ENCODE measurements around the gene ATP8B3.
"Not testable (repeated sequence)": the region's sequence is repeated elsewhere in the genome, so short reads cannot be mapped to it uniquely, and the experiment has no call there.

Gene ATP8B3

DNA sequence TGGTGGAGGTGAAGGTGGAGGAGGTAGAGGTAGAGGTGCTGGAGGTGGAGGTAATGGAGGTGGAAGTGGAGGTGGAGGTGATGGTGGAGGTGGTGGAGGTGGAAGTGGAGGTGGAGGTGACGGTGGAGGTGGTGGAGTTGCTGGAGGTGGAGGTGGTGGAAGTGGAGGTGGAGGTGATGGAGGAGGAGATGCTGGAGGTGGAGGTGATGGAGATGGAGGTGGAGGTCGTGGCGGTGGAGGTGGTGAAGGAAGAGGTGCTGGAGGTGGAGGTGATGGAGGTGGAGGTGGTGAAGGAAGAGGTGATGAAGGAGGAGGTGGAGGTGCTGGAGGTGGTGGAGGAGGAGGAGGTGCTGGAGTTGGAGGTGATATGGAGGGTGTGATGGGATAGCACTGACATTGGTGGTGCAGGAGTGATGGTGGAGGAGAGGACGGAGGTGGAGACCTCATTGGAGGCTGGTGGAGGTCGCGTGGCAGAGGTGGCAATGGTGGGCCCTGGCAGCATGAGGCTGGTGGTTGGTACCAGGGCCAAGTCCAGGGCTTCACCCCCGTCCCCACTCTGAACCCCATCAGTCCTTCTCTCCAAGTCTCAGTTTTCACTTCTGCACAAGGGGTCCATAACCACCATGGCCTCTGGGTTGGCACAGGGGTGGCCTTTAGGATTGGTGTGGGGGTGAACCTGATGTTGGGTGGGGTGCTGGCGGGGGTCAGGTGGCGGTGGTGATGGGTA, 43.0 kb downstream of the ATP8B3 start:
- no peak for DNase-seq

DNA sequence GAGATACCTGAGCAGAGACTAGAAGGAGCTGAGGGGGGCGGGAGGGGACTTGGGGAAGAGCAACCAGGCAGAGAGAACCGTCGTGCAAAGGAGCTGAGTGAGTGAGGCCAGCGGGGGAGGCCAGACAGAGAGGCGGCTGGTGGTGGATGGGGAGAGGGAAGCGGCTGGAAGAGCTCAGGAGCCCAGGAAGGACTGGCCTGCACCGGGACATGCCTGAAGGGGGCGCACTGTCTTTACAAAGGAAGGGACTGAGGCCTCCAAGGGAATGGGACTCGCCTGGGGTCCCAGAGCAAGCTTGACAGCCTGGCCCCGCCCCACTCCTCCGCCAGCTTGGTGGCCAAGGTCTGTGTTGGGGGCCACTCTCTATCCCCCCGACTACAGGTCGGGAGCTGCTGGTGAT, 43.8 kb downstream of the ATP8B3 start:
- no peak for DNase-seq

DNA sequence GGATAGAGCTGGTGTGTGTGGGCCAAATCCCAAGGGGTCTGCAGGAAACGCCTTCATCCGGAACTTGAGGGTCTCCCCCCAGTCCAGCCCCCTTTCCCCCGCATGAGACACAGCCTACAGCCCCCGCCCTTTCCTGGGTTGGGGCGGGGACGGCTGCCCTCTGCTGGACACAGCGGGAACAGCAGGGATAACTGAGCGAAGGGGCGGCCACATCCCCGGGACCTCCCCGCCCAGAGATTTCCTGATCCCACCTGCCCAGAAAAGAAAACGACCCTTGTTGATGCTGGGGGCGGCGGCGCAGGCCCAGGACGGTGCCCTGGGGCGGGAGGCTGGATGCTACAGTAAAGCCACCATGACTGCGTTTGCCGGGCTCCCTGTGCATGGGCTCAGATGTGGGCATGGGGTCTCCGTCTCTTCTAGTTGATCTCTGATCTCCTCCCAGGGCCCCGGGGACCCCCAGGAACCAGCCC, 44.6 kb downstream of the ATP8B3 start:
- no peak for DNase-seq

DNA sequence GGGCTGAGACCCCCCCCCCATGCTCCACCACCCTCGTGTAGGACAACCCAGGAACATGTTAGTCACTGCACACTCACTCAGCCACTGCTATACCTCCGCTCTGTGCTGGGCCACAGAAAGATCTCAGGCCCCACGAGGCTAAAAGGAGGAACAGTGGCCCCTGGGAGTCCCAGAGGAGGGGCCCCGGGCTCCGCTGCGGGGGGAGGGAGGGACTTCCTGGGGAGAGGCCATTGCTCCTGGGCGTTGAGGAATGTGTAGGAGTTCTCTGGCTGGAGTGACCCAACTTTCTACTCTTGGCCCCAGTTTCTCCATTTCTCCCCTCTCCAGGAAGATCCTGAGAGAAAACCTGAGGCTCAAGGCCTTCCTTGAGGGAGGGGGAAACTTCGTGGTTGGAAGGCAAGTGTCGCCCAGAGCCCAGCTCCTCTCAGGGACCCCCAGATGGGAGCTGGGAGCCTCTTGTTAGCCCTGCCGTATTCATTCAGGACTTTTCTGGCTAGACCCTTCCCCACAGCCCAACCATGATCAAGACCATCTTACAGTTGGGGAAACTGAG, 45.2 kb downstream of the ATP8B3 start:
- no peak for DNase-seq

DNA sequence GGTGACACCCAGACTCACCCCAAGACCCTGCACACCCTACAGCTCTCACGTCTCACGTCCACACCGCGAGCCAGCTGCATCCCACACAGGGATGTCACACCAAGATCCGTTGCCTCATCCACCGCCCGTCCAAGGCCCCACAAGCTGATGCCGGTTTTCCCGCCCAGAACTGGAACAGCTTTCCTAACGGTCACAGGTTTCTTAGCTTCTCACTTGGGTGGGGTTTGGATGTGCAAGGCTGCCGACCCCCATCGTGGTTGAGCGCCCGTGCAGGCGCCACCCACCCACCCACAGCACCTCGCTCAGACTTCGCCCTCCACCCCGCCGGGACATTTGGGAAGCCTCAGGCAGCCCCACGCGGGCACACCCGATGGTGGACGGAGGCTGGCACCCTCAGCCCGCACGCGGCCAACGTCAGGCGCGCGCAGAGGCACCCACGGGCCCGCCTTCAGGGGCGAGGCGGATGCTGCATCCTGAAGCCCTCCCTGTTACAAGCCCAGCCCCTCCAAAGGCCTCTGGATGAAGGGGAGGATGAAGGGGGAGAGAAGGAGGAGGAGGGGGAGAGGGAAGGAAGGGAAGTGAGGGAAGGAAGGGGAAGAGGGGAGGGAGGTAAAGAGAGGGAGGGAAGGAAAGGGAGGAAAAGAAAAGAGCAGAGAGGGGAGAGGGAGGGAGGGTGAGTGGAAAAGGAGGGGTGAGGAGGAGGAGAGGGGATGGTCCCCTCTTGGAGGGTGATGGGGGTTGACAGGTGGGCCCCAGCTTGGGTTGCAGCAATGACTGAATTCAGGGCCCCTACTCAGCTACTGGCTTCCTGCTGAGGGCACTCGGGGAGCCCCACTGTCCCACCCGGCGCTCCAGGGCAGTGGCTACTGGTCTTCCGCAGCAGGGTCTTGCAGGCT, 45.9 kb downstream of the ATP8B3 start:
- DNase-seq = no peak

DNA sequence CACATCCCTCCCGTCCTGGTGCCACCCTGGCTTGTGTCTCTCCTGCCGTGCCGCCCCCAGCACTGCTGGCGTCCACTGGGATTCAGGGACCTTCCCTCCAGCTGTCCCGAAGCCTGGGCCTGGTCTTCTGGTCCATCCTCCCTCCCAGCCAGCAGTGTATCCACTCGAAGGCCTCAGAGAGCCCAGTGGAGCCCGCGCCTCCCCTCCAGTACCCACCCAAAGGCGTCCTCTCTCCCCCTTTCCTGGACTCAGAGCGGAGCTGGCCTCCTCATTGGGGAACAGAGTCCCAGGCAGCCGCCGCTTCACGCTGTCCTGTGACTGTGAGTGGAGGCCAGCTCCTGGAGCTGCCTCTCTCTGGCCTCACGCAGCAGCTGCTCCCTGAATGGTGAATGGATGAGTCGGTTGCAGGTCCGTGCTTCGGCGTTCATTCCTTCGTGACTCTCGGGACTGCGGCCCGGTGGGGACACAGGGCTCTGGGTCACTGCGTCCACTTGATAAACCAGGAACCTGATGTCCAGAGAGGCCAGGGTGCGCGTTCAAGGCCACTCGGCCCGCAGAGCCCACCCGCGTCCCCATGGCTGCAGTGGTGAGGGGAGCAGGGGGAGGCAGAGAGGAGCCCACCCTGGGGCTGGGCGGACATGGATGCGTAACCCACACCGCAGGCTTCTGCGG, 46.7 kb downstream of the ATP8B3 start:
- no peak for DNase-seq

DNA sequence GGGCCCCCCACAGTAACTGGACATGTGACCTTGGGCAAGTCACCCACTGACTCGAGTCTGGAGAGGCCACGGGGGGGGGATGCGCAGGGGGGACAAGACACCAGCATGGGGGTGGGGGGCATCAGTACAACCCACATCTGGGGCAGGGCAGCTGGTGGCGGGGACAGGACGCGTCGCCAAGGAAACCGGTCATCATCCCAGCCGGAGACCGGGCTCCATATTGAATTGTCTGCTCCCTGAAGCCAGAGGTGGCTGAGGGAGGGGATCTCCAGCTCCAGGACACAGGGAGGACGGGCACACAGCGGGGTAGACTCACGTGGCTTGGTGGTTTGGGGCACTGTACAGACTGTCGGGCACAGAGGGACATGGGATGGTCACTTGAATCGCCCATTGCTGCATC, 47.3 kb downstream of the ATP8B3 start:
- DNase-seq = no peak

DNA sequence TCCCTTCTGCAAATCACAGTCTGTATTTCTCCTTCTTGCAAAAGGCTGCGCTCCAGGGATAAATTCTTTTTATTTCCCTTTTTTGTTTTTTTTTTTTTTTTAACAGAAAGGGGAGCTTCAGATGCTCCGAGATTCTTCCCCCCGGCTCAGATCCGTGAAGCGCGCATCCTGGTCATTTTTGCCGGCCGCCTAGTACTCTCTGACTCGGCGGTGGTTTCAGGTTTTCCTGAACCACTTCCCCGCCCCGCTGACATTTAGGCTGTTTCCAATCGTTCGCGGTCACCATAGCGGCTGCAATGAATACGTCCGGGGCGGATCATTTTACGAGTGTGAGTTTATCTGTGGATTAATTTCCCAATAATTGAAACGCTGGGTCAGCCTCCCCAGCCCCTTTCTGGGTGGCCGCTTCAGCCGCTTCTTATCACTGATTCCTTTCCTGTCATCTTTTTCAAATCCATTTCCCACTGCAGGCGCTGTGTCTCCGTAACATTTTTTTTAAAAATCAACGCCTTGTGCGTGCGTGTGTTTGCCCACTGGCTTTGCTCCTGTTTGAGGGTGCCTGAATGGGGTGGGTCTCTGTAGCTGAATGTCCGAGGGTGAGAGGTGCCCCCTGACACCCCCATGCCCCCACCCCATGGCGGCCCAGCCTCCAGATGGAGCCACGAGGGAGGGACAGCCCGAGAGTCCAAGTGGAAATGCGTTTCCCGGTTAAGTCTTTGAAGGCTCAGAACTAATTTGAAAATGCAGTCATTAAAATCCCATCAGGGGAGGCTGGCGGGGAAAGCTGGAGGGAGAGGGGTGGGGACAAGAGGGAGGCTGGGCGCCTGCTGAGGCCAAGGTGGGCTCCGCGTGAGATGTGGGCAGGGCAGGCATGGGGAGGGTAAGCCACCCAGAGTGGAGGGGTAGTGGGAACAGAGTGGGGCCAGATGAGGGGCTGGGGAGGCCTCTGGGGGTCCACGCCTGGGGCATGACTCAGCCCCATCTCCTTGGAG, 48.1 kb downstream of the ATP8B3 start:
- DNase-seq = no peak

DNA sequence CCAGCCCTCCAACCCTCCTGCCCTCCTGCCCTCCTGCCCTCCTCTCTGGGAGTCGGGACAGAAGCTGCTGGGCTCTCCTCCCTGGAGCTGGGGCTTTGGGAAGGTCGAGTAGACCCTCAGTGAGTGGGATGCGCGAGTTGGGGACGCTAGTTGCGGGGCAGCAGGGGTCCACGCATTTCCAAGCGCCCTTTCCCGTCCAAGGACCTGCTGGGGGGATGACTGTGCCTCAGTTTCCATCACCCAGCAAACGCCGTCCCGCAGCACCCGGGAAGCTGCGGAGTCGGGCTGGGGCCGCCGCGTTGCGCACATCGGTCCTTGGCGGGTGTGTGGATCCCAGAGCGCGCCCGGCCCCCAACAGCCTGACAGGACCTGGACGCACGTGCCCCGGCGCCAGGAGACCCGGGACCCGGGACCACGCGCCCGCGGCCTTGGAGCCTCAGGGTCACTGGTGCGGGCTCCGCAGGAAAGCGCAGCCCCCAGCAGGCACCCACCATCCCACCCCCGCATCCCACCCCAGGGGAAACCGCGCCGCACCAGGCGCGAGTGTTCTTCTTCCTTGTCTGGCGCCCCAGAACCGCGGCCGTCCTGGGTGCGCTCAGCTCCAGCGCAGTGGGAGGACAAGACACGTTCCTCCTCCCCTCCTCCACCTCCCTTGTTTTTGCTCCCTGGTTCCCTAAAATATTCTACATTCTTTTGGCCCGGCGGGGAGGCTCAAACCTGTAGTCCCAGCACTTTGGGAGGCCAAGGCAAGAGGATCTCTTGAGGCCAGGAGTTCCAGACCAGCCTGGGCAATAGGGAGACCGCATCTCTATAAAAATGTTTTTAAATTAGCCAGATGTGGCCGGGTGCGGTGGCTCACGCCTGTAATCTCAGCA, 49.6 kb downstream of the ATP8B3 start:
- no peak for DNase-seq

DNA sequence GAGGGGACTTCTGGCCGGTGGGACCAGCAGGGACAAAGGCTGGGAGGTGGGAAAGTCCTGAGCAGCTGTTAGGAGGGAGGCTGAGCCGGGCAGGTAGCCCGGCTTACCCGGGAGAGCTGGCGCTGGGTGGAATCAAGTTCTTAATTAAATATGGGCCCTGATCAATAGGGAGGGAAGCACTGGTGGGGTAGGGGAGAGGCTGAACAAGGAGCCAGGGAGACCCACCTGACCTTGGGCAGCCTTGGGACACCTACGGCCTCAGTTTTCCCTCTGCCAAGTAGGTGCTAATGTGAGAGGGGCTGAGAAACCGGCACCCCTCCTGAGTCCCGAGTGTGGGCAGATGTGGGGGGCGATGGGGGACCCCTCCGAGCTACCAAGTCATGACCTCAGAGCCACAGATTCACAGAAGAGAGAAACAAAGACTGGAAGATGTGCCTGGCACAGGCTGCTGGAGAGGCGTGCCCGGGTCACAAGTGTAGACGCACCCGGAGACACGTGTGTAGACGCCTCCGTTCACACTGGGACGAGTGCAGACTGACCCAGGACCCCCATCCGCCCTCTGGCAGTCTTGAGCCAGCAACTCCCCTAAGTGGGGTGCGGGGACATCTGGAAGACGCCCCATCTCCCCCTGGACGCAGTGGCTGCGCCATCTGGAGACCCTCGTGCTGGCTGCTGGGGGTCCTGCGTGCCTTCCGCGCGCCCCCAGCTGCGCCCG, 50.4 kb downstream of the ATP8B3 start:
- no peak for DNase-seq

DNA sequence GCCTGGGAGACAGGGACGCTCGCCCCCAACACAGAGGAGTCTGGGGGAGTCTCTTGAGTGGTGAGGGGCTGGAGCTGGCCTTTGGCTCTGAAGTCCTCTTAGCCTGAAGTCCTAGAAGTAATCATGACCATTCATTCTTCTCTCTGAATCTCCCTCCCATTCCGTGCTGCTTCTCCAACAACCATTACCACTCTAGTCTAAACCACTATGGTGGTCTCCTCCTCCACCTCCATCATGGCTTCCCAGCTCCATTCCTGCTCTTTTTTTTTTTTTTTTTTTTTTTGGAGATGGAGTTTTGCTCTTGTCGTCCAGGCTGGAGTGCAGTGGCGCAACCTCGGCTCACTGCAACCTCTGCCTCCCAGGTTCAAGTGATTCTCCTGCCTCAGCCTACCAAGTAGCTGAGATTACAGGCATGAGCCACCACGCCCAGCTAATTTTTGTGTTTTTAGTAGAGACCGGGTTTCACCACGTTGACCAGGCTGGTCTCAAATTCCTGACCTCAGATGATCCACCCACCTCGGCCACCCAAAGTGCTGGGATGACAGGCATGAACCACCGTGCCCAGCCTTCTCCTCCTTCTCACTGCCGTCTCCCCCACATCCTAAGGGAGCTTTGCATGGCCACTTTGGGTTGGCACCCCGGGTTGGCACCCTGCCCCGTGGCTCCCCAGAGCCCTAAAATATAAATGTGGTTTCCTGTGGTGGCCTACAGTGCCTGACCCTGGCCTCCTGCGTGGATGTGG, 51.1 kb downstream of the ATP8B3 start:
- DNase-seq = not testable (repeated sequence)

DNA sequence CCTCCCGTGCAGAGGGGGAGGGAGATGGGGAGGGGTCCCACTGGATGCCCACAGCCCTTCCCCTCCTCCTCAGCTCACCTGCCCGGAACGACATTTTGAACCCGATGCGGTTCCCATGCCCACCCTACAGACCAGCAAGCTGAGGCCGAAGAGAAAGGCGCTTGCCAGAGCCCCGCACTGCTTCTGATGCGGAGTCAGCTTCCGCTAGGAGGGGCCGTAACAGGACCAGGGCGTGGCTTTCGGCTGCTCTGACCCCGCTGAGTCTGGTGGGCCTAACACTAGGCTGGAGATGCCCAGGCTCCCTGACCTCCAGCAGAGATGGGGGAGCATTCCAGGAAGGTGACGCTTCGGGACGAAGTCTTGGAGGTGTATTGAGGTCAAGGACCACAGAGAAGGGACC, 52.1 kb downstream of the ATP8B3 start:
- DNase-seq = no peak

DNA sequence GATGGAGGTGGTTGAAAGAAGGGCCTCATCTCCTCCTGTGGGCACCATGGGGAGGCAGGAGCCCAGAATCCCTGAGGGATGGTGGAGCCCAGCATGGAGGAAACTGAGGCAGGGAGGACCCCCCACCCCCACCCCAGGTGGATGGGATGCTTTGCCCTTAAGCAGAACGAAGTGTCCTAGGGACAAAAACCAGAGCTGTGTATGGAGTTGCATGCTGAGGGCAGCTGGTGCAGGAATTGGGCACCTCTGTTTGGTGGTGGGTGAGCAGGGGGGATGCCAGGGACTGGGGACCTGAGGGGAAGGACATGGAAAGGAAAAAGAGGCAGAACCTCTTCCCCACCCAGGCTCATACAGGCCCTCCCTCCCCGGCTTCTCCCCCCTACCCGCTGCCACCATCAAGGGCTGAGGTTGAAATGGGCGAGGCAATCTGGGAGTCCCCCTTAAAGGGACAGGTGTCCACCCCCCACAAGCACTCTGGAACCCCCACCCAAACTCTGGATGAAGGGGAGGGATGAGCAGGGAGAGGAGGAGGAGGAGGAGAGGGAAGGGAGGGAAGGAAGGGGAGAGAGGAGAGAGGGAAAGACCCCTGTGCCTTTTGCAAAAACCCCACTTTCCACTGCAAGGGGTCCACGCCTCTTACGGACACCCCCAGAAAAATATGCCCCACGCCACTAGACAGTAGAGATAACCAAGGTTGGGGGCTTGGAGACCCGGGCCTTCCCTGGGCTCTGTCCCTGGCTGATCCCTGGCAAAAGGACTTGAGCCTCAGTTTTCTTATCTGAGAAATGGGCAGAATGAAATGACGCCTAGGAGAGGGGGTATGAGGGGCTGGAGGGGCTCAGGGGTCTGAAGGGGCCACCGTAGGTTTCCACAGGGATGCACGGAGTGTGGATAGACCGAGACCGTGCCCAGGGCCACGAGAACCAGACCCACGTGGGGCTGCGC, 52.8 kb downstream of the ATP8B3 start:
- DNase-seq = no peak

DNA sequence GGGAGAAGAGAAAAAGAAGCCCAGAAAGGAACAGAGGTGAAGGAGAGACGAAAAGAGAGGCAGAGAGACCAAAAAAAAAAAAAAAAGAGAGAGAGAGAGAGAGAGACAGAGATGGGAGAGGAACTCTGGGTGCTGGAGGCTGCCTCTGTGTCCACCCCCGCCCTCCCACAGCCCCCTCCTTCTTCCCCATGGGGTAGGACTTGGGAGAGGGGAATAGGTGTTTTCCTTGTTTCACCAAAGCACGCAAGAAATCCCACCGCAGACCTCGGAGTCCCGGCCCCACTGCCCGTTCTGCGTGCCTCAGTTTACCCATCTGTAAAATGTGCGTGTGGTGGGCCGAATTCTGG, 53.9 kb downstream of the ATP8B3 start:
- no peak for DNase-seq

DNA sequence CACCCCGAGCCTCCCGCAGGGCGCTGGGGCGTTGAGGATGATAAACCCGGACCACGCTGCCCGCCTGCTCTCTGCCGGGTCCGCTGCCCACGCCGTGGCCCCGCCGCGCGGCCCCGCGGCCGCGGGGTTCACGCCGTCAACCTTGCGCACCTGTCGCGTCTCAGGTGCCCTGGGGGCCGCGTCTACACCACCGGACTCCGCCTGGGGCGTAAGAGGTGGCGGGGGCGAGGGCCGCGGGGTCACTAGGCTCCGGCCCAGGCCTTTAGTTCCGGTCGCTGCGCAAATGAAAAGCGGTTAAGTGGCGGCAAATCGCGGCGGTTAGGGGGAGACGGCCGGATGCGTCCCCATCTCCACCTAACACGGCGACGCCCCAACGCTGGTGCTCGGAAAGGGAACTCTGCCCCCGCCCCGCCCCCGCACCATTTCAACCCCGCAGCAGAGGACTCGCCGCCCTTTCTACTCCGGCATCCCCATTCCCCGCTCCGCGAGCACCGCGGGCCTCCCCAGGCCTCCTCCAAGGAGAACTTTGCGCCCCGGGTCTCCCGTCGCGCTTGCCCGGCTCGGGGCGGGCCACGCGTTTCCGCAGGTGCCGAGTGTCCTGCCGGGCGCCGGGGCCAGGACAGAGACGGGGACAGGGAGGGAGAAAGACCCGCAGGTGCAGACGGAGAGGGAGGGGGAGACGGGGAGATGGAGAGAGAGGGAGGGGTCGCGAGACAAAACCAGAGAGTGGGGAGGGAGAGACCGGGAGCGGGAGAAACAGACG, 54.4 kb downstream of the ATP8B3 start:
- no peak for DNase-seq

DNA sequence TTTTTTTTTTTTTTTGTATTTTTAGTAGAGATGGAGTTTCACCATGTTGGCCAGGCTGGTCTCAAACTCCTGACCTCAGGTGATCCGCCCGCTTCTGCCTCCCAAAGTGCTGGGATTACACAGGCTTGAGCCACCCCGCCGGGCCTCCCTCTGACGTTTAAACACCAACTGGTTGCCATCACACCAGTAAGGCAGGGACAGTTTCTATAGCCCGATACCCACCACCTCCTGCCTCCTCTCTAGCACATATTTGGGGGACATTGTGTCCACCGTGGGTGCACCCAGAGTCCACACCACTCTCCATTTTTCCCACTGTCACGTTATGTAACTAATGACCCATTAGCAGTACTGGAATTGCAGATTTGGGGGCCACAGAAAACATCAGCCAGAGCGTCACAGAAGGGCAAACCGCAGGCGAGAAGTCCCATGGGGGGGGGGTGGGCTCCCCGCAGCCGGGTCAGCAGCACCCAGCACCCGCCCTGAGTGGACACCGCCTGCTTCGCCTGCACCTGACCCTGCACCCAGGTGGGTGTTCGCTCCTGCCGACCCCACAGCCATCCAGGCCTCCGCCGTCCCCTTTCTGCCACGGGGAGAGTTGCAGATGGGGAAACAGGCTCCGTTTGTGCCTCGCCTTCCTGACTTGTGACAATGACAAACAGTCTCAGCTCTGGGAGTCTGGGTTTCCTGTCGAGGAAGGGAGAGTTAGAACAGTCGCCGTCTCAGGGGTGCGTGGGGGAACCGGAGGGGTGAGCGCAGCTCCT, 55.2 kb downstream of the ATP8B3 start:
- DNase-seq = no peak

DNA sequence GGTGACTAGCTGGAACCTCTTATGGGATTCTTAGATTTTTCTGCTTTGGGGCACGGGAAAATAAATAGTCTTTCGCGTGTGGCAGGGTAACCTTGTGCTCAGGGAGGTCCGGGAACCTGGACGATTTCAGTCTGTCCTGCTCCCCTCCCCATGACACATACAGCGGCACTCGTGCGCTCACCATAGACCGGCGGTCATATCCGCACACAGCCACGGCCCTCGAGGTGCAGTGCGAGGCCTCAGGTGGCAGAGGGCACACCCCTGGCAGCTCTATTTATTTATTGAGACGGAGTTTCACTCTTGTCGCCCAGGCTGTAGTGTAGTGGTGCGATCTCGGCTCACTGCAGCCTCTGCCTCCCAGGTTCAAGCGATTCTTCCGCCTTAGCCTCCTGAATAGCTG, 55.8 kb downstream of the ATP8B3 start:
- DNase-seq = no peak

Measured in NCI-H2081 treated with DMSO at 0.1 percent for 48 hours (cell line).